ENCODE measurements around the gene PARVA.

The PARVA gene

DNA sequence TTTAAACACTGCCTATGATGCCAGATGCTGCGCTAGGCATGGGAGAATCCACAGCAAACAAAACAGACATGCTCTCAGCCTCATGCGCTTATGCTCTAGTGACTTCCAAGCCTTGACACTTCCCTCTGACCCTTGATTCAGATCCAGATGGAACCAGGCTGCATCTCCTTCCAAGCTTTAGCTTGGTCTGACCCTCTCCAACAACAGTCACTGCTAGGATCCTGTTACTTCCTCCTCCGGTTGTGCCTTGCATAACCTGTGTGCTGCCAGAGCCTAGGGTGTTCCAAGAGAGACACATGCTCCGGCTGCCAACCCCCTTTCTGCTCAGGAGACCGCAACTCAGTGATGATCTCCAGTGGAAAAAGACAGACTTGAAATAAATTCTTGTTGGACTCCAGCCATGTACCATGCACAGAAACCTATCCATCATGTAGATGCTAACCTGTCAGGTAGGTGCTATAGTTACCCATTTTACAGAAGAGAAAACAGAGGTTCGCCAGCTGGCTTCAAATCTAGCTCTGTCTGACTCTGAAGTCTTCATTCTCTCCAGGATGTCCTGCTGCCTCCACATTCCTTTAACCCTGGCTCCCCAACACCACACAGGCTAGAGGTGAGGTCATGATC, 160.5 kb downstream of the PARVA start:
- DNase-seq, result no peak

DNA sequence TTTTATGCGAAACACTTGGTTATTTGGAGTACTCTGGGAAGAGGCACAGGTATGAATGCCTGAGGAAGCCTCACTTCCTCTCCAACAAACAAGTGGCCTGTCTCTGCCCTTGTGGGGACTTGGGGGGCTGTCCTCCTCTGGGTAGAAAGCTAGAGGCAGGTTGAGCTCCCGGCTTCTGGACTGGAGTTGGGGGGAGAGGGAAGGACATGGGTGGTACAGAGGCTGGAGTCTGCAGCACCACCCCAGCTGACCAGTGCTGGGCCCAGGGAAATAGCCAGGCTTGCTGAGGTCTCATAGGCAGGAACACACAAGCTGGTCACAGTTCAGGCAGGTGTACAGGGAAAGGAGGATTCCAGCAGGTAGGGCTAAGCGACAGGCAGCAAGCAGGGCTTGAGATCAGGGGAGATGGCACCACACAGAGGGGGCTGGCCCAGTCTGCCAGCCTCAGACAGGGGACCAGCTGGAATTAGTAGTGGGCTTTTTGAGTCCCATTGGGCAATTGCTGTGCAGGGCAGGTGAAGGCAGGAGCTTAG, 161.6 kb downstream of the PARVA start:
- no peak for DNase-seq

DNA sequence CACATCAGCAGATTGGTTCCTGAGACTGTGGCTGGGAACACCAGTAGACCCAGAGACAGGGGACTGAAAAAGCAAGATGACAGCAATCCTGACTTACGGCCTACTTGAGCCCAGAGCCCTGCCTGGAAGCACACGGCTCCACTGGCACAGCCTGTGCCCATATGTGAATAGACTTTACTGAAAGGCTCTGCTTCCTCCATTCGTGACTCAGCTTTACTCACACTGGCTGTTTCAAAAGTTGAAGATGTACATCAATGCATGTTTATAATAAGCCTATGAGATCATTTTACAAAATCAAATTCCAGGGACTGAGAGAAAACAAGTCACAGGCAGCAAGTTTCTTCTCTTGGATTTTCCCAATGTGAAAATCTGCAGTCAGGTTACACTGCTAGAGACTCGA, 162.2 kb downstream of the PARVA start:
- no peak for DNase-seq

GRCh38 chr11:12540075-12540680, 162.8 kb downstream of the PARVA start:
- DNase-seq, result no peak

- no peak for DNase-seq
Measured at GRCh38 chr11:12540913-12541582, 163.7 kb downstream of the PARVA start.

- no peak for DNase-seq
Measured at GRCh38 chr11:12541583-12542151, 164.3 kb downstream of the PARVA start.

DNA sequence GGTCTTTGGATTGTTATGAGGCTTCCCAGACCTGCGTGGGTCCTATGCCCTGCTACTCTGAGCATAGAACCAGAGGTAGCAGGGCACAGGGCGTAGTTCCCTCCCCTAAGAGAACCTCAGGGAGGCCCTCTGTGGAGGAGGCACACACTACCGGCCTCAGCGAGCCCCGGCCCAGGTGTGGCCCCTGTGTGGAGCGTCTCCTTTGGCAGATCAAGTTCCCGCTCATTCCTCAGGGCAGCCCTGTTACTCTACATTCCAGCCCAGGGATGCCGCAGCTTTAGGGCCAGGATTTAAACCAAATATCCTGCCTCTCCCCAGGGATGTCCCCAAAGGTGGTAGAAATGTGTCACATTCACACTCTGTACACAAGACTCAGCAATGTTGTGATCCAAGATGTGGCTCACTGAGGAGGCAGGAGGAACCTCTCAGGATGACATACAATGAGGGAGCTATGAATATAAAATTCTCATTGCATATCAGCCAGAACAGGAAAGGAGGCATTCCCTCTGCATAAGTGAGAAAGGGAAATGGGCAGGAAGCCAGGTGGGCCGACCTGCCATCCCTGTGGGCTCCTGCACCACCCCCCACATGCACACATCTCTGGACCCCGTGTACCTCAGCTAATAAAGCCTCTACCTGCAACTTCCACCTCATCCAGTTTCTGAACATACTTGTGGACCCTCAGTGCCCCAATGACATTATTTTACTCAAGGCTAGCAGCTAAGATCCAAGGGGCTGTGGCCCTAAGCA, 165.0 kb downstream of the PARVA start:
- DNase-seq, result no peak

- no peak for DNase-seq
Measured at GRCh38 chr11:12543596-12544415, 166.4 kb downstream of the PARVA start.

DNA sequence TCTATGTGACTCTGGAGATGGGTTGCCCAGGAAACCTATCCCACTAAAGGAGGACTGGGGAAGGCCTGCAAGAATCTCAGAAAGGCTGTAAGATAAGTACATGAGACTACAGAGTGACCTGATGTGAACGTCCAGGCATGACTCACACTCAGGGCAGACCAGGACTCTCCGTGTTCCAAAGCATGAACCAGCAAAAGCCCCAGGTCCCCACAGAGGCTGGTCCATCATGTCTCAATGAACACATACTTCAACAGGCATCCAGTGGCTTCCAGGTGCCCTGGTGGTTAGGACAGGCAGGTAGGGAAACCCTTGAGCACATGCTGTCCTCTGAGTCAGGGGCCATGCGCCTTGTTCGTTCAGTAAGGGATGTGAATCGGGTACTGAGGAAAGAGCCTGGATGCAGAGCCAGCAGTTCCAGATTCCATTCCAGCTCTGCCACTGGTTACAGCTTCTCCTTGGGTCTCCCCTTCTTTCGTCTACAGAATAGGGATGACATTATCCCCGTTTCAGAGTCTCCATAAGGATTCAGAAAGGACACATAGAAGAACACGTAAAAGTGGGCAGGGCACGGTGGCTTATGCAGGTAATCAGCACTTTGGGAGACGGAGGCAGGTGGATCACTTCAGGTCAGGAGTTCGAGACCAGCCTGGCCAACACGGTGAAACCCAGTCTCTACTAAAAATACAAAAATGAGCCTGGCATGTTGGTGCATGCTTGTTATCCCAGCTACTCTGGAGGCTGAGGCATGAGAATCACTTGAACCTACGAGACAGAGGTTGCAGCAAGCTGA, 167.8 kb downstream of the PARVA start:
- DNase-seq, result no peak

DNA sequence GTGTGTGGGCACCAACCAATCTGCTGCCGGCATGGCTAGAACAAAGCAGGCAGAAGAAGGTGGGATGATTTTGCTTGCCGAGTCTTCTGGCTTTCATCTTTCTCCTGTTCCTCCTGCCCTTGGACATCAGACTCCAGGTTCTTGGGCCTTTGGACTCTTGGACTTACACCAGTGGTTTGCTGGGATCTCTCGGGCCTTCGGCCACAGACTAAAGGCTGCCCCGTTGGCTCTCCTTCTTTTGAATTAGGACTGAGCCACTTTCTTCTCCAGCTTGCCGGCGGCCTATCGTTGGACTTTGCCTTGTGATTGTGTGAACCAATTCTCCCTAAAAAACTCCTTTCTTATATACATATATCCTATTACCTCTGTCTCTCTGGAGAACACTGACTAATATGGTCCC, 168.8 kb downstream of the PARVA start:
- no peak for DNase-seq

GRCh38 chr11:12546660-12547059, 169.3 kb downstream of the PARVA start:
- no peak for DNase-seq

- DNase-seq, result no peak
Measured at GRCh38 chr11:12547953-12548650, 170.7 kb downstream of the PARVA start.

DNA sequence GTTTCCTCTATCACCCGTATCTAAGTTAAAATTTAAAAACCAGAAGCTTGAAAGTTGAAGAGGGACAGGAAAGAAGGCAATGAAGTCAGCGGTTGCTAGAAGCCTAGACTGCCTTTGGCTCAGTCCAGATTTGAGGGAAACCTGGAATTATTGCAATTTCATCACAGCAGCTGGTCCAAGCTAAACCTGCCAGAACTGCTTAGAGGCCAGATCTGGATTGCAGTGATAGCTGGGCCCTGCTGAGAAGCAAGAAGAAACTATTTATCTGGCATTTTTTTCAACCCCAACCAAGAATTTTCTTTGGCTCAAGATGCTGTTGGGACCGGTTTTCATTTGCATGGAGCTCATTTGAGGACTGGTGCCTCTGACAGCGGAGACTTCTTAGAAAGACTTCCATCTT, 175.3 kb downstream of the PARVA start:
- no peak for DNase-seq

GRCh38 chr11:12554122-12554521, 176.8 kb downstream of the PARVA start:
- DNase-seq, result no peak

DNA sequence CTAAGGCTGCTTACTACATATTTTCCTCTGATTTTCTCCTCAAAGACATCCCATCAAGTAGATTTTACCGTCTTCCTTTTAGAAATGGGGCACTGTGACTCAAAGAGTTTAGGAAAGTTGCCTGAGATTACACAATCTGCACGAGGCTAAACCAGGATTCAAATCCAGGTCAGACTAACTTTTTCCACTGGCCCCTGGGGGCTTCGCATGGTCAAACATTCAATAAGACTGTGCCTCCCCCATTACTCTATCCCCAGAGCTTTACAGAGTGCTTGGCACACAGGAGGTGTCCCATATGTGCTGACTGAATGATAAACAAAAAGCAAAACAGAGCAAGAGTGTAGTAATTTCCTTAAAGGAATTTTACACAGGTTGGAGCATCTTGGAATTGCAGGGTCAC, 178.8 kb downstream of the PARVA start:
- no peak for DNase-seq

DNA sequence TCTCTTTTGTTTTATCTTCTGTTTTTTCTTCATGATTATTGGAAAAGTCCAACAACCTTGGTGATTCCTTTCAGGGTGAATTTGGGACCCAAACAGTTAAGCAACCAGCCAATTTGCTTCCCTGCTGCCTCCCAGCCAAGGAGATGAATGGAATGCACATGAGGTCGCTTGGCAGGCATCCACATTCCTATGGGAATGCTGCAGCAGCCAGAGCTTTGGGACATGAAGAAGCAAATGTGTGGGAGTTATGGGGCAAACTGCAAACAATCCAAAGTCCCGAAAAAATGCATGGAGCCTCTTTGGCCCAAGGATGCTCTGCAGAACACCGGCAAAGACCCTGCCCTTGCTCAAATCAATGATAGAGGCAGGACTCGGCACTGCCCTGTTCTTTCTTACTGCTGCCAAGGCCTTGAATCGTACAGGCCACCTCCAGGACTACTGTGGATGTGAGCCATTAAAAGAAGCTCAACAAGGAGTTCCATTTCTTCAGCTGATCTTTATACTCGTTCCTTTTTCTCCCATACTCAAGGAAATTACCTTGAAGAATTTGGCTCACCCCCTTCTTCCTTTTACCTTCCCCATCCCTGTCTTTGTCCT, 179.5 kb downstream of the PARVA start:
- no peak for DNase-seq

- DNase-seq, result no peak
Measured at GRCh38 chr11:12559011-12559410, 181.6 kb downstream of the PARVA start.

- no peak for DNase-seq
Measured at GRCh38 chr11:12560362-12560761, 183.0 kb downstream of the PARVA start.

DNA sequence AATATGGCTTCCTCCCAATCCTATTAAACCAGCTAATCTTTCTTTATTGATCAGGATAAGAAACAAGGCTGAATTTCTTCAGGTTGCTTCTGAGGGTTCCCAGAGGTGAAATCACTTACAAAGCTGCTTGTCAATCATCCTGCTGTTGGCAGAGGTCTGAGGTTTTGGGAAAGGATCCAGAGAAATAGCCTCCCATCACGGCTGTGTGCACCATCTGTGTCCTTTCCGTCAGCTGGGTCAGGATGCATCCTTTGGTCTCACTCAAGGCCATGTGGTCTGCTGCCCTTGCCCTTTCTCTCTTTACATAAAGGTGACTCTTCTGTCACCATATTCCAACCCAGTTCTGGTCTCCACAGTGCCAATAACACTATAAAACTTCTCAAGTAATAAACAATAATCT, 183.5 kb downstream of the PARVA start:
- DNase-seq, result no peak

DNA sequence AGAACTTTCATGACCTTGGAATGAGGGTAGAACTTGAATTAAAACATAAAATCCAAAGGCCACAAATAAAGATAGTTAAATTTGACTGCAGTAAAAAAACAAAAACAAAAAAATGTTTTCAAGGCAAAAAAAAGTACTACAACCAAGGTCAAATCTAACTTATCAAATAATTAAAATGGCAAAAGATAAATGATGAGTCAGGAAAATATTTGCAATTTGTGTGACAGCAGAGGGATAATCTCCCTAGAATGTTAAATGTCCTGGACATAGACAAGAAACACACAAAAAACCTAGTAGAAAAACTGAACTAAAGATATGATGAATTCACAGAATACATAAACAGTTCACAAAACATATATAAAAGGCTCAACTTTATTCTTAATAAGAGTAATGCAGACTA, 186.6 kb downstream of the PARVA start:
- no peak for DNase-seq

Data from NCI-H1048 (cell line).